ENCODE data around the gene GCNT4.
"Not testable (repeated sequence)": the region's sequence is repeated elsewhere in the genome, so short reads cannot be mapped to it uniquely, and the experiment has no call there.

The GCNT4 gene, protein sequence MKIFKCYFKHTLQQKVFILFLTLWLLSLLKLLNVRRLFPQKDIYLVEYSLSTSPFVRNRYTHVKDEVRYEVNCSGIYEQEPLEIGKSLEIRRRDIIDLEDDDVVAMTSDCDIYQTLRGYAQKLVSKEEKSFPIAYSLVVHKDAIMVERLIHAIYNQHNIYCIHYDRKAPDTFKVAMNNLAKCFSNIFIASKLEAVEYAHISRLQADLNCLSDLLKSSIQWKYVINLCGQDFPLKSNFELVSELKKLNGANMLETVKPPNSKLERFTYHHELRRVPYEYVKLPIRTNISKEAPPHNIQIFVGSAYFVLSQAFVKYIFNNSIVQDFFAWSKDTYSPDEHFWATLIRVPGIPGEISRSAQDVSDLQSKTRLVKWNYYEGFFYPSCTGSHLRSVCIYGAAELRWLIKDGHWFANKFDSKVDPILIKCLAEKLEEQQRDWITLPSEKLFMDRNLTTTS

DNA sequence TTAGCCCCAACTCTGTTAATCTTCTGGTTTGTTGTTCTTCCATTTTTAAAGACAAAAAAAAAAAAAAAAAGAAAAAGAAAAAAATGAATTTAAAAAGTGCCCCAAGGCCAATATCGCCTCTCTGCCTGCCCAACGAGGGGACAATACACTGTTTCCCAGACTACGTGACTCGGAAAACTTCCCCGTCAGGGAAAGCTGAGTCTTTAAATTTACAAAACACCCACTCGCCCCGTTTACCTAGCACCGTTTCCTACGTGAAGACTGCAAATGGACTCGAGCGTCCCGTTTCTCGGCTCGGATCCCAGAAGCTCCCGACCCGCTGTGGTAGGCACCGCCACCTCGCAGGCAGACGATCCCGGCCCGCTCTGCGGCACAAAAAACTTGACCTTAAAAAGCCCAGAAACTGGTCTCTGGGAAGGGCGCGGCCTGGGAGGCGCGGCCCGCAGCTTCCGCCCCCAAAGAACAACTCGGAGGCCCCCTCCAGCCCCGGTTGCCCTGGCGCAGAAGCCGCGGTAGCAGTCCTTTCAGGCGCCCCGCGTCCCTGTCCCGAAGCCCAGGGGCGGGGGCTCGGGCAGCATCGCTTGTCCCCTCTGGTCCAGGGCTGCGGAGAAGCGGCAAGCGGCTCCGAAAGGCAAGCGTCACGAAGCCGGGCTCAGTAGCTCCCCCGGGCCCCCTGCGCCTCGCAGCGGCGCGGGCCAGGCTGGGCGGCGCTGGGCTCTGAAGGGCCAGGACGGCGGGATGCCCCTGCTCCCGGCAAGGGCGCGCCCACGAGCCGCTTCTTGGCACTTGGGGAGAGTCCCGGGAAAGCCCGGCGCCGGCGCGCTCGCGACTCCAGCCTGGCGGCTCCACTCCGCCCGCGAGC lies at the start of gene GCNT4:
GCNT4 (minus strand) TSS at position 367 of the 862 bp plus-strand sequence. CDS start 22,521 bp downstream, outside the sequence.
- Histone ChIP-seq H3K9ac (ENCODE audit: low read length) (peak within 1 kb of the TSS; percentile 83), H3K4me1 (ENCODE audit: control insufficient read depth, insufficient read depth, low read length) (peaks cover 47% of the 10 kb centered on the region), H3K36me3 (ENCODE audit: control insufficient read depth, insufficient read depth, low read length) (no peaks in the 10 kb centered on the region), H3K4me3 (ENCODE audit: low read length) (peak within 1 kb of the TSS; percentile 37), H3K27me3 (ENCODE audit: control insufficient read depth, insufficient read depth, low read length) (no peaks in the 10 kb centered on the region), H3K9me3 (ENCODE audit: control insufficient read depth, low read length) (no peaks in the 10 kb centered on the region)

GRCh38 chr5:75095956-75096355 lies 43.6 kb upstream of the GCNT4 start:
- H3K9me3 ChIP-seq (ENCODE audit: control insufficient read depth, low read length); H3K36me3 ChIP-seq (ENCODE audit: control insufficient read depth, insufficient read depth, low read length); H3K9ac ChIP-seq (ENCODE audit: low read length); H3K4me3 ChIP-seq (ENCODE audit: low read length); H3K27me3 ChIP-seq (ENCODE audit: control insufficient read depth, insufficient read depth, low read length); H3K4me1 ChIP-seq (ENCODE audit: control insufficient read depth, insufficient read depth, low read length): not testable (repeated sequence)

- no peaks in the 10 kb centered on the region for H3K36me3 ChIP-seq (ENCODE audit: control insufficient read depth, insufficient read depth, low read length)
- no peak overlapping the region for H3K9ac ChIP-seq (ENCODE audit: low read length)
- no peaks in the 10 kb centered on the region for H3K27me3 ChIP-seq (ENCODE audit: control insufficient read depth, insufficient read depth, low read length)
- H3K4me3 ChIP-seq (ENCODE audit: low read length), result no peak overlapping the region
- H3K4me1 ChIP-seq (ENCODE audit: control insufficient read depth, insufficient read depth, low read length), result no peaks in the 10 kb centered on the region
- H3K9me3 ChIP-seq (ENCODE audit: control insufficient read depth, low read length), result no peaks in the 10 kb centered on the region
Observed at GRCh38 chr5:75091597-75091996, 39.2 kb upstream of the GCNT4 start.

GRCh38 chr5:75089662-75090061 lies 37.3 kb upstream of the GCNT4 start:
- no peaks in the 10 kb centered on the region for H3K9me3 ChIP-seq (ENCODE audit: control insufficient read depth, low read length)
- no peak overlapping the region for H3K4me3 ChIP-seq (ENCODE audit: low read length)
- no peak overlapping the region for H3K9ac ChIP-seq (ENCODE audit: low read length)
- no peaks in the 10 kb centered on the region for H3K4me1 ChIP-seq (ENCODE audit: control insufficient read depth, insufficient read depth, low read length)
- H3K27me3 ChIP-seq (ENCODE audit: control insufficient read depth, insufficient read depth, low read length), result no peaks in the 10 kb centered on the region
- no peaks in the 10 kb centered on the region for H3K36me3 ChIP-seq (ENCODE audit: control insufficient read depth, insufficient read depth, low read length)

DNA sequence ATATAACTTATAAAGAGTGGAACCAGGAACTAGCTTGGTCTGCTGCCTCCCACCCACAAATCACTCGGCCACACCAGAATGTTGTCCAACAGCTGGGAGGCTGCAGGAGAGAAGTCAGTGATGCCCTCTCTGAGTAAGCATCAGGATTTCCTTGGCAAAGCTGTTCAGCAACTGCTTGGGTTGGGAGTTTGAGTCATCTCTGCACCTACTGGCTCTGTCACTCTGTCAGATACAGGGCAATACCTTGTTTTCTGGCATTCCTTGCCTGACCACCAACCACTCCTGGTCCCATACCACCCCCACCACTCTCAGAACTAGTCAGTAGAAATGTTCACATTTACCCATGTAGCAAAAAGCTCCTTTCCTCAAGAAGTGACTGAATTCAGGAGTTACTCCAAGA lies 36.8 kb upstream of the GCNT4 start:
- Histone ChIP-seq H3K36me3 (ENCODE audit: control insufficient read depth, insufficient read depth, low read length) (no peaks in the 10 kb centered on the region), H3K4me3 (ENCODE audit: low read length) (no peak overlapping the region), H3K9me3 (ENCODE audit: control insufficient read depth, low read length) (no peaks in the 10 kb centered on the region), H3K9ac (ENCODE audit: low read length) (no peak overlapping the region), H3K27me3 (ENCODE audit: control insufficient read depth, insufficient read depth, low read length) (no peaks in the 10 kb centered on the region), H3K4me1 (ENCODE audit: control insufficient read depth, insufficient read depth, low read length) (no peaks in the 10 kb centered on the region)

GRCh38 chr5:75088648-75089047 lies 36.3 kb upstream of the GCNT4 start:
- Histone ChIP-seq H3K9me3 (ENCODE audit: control insufficient read depth, low read length) (no peaks in the 10 kb centered on the region), H3K9ac (ENCODE audit: low read length) (no peak overlapping the region), H3K36me3 (ENCODE audit: control insufficient read depth, insufficient read depth, low read length) (no peaks in the 10 kb centered on the region), H3K27me3 (ENCODE audit: control insufficient read depth, insufficient read depth, low read length) (no peaks in the 10 kb centered on the region), H3K4me1 (ENCODE audit: control insufficient read depth, insufficient read depth, low read length) (no peaks in the 10 kb centered on the region), H3K4me3 (ENCODE audit: low read length) (no peak overlapping the region)

GRCh38 chr5:75081510-75081909 lies 29.2 kb upstream of the GCNT4 start:
- Histone ChIP-seq H3K4me1 (ENCODE audit: control insufficient read depth, insufficient read depth, low read length) (peaks cover 12% of the 10 kb centered on the region), H3K27me3 (ENCODE audit: control insufficient read depth, insufficient read depth, low read length) (no peaks in the 10 kb centered on the region), H3K4me3 (ENCODE audit: low read length) (no peak overlapping the region), H3K36me3 (ENCODE audit: control insufficient read depth, insufficient read depth, low read length) (no peaks in the 10 kb centered on the region), H3K9me3 (ENCODE audit: control insufficient read depth, low read length) (no peaks in the 10 kb centered on the region), H3K9ac (ENCODE audit: low read length) (no peak overlapping the region)

- not testable (repeated sequence) for H3K9ac ChIP-seq (ENCODE audit: low read length); H3K4me3 ChIP-seq (ENCODE audit: low read length); H3K9me3 ChIP-seq (ENCODE audit: control insufficient read depth, low read length); H3K27me3 ChIP-seq (ENCODE audit: control insufficient read depth, insufficient read depth, low read length); H3K36me3 ChIP-seq (ENCODE audit: control insufficient read depth, insufficient read depth, low read length)
- H3K4me1 ChIP-seq (ENCODE audit: control insufficient read depth, insufficient read depth, low read length), result peaks cover 18% of the 10 kb centered on the region
Observed at GRCh38 chr5:75079346-75079745, 27.0 kb upstream of the GCNT4 start.

DNA sequence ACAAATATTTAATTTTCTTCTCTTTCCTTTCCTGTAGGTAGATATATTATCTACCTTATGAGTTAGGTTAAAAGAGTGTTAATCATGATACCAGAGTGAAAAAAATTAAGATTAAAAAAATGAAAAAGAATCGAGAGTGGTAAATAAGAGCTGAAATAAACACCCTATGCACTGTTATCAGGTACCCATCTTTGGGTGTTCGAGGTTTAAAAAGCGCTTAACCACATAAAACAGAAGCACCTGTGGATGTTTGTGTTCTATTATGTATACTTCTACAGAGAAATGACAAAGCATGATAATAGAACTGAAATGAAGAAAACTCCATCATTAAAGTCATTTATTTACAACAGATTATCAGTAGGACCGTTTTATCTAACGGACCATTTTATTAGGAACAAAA lies 25.7 kb upstream of the GCNT4 start:
- H3K4me3 ChIP-seq (ENCODE audit: low read length), result no peak overlapping the region
- no peaks in the 10 kb centered on the region for H3K27me3 ChIP-seq (ENCODE audit: control insufficient read depth, insufficient read depth, low read length)
- peaks cover 18% of the 10 kb centered on the region for H3K4me1 ChIP-seq (ENCODE audit: control insufficient read depth, insufficient read depth, low read length)
- no peak overlapping the region for H3K9ac ChIP-seq (ENCODE audit: low read length)
- no peaks in the 10 kb centered on the region for H3K9me3 ChIP-seq (ENCODE audit: control insufficient read depth, low read length)
- no peaks in the 10 kb centered on the region for H3K36me3 ChIP-seq (ENCODE audit: control insufficient read depth, insufficient read depth, low read length)

DNA sequence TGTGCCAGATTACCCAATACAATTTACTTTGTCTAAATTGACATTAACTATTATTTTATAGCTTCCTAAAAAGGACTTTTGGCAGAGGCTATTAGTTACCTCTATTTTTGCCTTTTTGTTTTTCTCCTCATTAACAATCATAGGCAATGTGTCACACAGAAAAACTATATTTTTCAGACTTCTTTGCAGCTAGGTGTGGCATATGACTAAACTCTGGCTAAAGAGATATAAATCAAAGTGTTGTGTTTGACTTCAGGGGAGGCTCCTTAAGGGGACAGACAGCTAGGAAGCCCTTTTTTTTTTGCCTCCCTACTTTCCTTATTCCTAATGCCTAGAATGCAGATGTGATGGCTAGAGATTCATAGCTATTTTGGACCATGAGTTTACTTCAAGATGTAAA lies 19.7 kb upstream of the GCNT4 start:
- H3K9me3 ChIP-seq (ENCODE audit: control insufficient read depth, low read length), result no peaks in the 10 kb centered on the region
- H3K9ac ChIP-seq (ENCODE audit: low read length), result no peak overlapping the region
- H3K36me3 ChIP-seq (ENCODE audit: control insufficient read depth, insufficient read depth, low read length), result no peaks in the 10 kb centered on the region
- H3K4me1 ChIP-seq (ENCODE audit: control insufficient read depth, insufficient read depth, low read length), result peaks cover 7% of the 10 kb centered on the region
- H3K4me3 ChIP-seq (ENCODE audit: low read length), result no peak overlapping the region
- H3K27me3 ChIP-seq (ENCODE audit: control insufficient read depth, insufficient read depth, low read length), result no peaks in the 10 kb centered on the region

GRCh38 chr5:75071100-75071499 lies 18.7 kb upstream of the GCNT4 start:
- Histone ChIP-seq H3K9me3 (ENCODE audit: control insufficient read depth, low read length) (no peaks in the 10 kb centered on the region), H3K27me3 (ENCODE audit: control insufficient read depth, insufficient read depth, low read length) (no peaks in the 10 kb centered on the region), H3K9ac (ENCODE audit: low read length) (no peak overlapping the region)

GRCh38 chr5:75067434-75067833 lies 15.1 kb upstream of the GCNT4 start:
- Histone ChIP-seq H3K27me3 (ENCODE audit: control insufficient read depth, insufficient read depth, low read length) (no peaks in the 10 kb centered on the region), H3K9me3 (ENCODE audit: control insufficient read depth, low read length) (no peaks in the 10 kb centered on the region), H3K4me3 (ENCODE audit: low read length) (no peak overlapping the region), H3K4me1 (ENCODE audit: control insufficient read depth, insufficient read depth, low read length) (no peaks in the 10 kb centered on the region), H3K36me3 (ENCODE audit: control insufficient read depth, insufficient read depth, low read length) (no peaks in the 10 kb centered on the region), H3K9ac (ENCODE audit: low read length) (no peak overlapping the region)

More at GRCh38 chr5:75071100-75071499, 18.7 kb upstream of the GCNT4 start:
- H3K36me3 ChIP-seq (ENCODE audit: control insufficient read depth, insufficient read depth, low read length), result no peaks in the 10 kb centered on the region
- no peak overlapping the region for H3K4me3 ChIP-seq (ENCODE audit: low read length)
- peaks cover 2% of the 10 kb centered on the region for H3K4me1 ChIP-seq (ENCODE audit: control insufficient read depth, insufficient read depth, low read length)

Data from mucosa of stomach (tissue), 1 donor.